NCI-H345 (cell line): ENCODE data around the gene KCP.

Experiments
- DNase-seq: peaks from one replicate; lab custom pipeline; 2025; lab: John Stamatoyannopoulos, UW

KCP gene

GRCh38 chr7:128887169-128888038 is 23.1 kb downstream of the KCP start:
- no peak for DNase-seq

DNA sequence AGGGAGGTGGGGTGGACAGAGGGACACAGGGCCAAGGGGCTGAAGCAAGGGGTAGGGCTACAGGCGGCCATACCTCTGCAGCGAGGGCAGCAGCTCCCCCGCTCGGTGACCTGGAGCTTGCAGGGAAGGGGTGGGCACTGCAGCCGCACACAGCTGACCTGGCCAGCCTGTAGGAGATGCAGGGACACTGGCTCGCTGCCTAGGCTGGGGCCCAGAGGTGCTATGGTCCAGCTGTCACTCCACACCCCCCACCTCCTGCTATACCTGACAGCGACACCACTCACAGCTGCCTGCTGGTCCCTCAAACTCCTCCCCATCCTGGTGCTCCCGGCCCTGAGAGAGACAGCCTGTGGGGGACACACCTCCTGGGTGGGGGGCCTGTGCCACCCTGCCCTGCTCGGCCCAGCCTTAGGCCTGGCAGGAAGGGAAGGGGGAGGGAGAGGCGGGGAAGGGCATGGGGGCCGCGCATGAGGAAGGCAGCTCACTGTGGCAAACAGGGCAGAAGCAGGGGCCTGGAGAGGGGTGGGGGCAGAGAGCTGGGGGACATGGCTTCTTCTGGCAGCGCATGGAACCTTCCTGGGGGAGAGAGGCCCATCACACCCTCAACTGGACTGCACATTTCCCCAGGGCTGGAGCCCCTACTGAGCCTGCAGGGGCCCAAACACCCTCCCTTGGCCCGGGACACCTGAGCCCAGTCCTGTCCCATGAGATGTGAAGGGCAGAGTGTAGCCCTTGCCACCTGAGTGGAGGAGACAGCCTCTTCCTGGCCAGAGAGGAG is 23.9 kb downstream of the KCP start:
- DNase-seq: no peak

DNA sequence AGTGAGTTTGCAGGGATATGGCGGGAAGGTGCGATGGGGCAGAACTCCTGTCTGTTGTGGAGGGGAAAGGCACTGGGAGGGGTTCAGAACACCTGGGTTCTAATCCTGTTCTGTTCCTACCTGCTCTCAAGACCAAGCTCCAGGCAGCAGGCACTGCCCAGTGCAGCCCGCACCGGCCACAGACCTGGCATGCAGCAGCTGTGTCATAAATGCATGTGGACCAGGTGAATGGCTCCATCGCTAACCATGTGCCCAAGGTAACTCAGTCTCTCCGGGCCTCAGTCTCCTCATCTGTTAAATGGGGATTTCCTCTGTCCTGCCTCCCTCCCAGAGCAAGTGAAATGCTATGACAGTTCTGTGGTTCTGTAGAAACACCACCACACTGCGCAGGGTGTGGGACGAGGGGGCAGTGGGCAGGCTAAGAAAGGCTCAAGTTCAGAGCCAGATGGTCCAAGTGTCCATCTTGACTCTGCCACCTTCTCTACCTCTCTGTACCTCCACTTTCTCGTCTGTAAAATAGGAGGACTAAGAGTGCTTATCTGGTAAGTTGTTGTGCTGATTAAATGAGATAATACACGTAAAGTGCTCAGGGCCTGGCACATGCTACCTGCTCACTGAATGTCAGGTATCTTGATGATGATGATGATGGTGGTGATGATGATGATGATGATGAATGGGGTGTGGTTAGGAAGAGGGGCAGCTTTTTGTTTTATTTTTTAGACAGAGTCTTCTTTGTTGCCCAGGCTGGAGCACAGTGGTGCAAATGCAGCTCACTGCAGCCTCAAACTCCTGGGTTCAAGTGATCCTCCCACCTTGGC is 24.9 kb downstream of the KCP start:
- DNase-seq: no peak

GRCh38 chr7:128884561-128885369 is 25.7 kb downstream of the KCP start:
- DNase-seq: no peak

DNA sequence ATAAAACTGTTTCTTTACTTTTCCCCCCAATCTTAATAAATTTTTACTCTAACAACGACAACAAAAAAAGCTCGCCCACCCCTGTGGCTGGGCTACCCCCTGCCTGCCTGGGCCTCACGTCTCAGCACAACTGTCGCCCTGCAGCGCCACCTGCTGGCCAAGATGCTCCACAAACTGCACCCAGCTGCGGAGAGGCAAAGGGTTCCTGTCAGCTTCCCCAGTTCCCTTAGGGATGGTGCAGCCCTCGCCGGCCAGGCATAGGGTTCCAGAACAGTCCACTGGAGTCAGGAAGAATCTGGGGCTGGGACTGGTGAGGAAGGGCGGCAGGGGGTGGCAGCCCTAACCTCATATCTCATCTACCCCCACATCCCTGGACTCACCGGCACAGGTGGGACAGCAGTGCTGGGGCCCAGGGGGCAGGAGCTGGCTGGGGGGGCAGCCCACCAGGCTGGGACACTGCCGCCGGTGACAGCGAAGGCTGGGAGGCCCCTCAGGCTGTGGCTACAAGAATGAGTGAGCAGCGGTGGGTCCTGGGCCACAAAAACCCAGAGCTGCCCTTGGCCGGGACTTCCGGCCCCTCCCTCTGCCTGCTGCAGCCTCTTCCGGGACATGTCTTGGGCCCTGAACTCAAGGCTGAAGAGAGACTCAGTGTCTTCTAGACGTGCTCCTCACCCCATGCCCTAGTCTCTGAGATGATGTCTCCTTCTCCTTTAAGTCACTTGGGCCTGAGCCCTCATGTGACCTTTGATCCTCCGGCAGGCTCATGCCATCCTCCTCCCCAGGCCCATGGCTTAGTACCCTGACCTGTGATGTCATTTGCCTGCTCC is 26.7 kb downstream of the KCP start:
- peak; percentile 75 for DNase-seq

DNA sequence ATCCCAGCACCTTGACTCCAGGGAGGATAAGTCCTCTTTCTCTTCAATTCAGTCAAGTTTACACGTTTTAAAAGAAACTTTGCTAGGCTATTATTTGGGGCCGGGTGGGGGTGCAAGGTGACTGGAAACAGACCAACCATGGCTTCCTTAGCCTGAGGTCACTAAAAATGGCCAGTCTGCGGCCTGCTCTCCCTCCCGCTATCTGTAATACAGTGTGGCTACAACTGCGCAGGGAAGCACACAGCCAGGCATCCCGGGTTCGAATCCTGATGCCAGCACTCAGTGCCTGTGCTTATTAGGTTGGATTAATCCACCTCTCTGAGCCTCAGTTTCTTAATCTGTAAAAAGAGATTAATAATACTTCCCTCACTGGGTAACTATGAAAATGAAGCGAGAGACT is 28.4 kb downstream of the KCP start:
- DNase-seq: no peak

DNA sequence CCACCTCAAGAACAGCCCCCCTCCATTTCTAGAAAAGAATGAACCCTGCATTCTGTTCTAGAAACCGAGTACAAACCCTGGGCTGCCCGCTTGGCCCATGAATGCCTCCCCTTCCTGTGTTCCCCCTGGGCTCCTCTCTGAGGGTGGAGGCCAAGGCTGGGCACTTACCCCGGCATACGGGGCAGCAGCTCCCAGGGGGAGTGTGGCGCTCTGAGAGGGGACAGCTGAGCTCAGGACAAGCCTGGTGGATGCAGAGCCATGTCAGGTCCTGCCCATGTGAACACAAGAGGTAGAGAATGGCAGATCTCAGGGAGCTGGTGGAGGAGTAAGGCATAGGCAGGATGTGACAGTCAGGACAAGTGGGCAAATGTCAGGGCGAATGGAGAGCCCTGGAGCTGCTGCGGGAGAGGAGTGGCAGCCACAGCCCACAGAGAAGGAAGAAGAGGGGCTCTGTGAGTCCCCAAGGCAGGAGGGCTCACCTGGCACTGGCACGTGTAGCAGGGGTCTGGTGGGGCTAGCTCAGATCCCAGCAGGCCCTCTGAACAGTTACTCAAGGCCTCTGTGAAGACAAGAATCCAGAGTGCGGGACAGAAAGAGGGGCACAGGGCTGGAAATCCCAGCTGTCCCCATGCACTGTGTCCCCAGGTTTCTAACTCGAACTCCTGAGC is 28.9 kb downstream of the KCP start:
- no peak for DNase-seq

GRCh38 chr7:128880791-128881457 is 29.6 kb downstream of the KCP start:
- DNase-seq: no peak

DNA sequence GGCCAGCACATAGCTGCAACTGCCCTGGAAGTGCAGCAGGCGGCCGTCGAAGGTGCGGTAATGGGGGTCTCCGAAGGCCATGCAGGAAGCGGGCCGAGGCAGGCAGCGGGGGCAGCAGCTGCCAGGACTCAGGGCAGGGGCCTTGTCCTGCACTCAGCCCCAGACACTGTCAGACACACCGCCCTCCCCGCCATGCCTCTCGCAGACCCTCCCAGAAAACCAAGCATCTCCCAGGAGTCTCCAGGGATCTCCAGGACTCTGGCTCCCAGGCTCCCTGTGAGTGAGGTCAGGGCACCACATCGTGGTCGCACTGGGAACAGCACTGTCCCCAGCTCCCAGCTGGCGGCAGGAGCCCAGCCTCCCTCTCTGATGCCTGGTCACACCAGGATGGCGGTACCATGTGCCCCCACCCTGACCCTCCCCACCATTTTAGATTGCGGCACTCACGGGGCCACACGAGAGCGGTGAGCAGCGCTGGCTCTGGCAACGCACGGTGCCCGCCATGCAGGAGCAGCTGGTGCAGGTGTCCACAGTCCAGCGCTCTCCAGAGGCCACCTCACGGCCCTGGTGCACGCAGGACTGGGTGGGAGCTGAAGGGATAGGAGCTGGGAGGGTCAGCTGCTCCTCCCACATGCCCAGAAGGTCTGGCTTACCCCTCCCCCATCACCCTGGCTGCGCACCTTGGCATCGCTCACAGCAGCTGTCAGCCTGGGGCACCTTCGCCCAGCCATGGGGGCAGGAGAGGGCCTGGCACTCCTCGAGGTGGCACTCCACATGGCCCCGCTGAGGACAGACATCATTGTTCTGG is 30.4 kb downstream of the KCP start:
- peak; percentile 58 for DNase-seq

DNA sequence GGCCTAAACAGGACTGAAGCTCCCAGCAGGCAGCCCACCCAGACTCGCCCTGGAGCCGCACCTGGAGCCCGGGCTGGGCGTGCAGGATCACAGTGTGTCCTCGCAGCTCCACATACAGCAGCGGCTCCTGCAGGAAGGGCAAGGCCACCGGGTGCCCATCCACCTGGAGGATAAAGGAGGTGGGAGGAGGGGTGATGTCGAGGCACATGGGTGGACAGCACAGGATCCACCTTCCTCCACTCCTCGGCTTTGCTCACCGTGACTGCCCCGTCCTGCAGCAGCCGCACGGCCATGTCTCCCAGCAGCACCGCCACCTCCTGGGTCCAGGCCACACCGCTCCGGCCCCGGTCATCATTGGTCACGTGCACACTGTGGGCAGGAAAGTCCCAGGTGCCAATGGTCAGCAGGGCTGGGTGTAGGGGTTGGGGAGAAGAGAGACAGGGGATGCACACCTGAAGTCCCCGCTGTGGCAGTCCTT is 31.0 kb downstream of the KCP start:
- no peak for DNase-seq

DNA sequence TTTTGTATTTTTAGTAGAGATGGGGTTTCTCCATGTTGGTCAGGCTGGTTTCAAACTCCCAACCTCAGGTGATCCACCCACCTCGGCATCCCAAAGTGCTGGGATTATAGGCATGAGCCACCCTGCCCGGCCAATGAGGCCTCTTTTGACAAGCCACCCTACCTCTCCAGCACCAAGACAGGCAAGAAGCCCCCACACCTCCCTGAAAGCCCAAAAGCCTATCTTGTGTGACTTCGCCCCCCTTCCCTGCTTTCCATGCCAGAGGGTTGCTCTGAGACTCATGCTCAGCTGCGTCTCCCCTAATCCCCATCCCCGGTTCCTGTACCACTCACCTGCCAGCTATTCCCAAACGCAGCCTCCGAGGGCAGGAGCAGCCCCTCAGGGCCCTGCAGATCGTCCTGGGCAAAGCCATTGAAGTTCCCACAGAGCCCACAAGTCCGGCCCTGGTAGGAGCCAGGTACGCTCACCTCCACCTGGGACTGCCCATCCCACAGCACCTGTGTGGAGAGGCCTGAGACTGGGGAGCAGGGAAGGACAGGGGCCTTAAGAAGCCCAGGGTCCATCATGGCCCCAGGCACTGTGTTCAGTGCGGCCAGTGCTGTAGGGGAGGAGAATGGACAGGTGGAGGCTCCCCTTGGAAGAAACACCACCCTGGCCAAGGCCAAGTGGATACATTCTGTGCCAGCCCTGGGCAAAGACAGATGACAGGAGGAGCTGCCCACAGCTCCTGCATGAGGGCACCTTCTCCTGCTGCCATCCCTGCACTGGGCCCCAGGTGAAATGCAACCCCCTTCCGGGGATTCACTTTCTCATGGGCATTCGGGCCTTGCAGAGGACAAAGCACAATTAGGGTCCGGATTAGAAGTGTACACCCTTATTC is 32.0 kb downstream of the KCP start:
- no peak for DNase-seq

- DNase-seq: no peak
Observed at GRCh38 chr7:128877756-128878120, 32.8 kb downstream of the KCP start.

GRCh38 chr7:128876978-128877755 is 33.3 kb downstream of the KCP start:
- DNase-seq: no peak

- no peak for DNase-seq
Observed at GRCh38 chr7:128876586-128876977, 33.9 kb downstream of the KCP start.

GRCh38 chr7:128876127-128876526 is 34.4 kb downstream of the KCP start:
- no peak for DNase-seq

DNA sequence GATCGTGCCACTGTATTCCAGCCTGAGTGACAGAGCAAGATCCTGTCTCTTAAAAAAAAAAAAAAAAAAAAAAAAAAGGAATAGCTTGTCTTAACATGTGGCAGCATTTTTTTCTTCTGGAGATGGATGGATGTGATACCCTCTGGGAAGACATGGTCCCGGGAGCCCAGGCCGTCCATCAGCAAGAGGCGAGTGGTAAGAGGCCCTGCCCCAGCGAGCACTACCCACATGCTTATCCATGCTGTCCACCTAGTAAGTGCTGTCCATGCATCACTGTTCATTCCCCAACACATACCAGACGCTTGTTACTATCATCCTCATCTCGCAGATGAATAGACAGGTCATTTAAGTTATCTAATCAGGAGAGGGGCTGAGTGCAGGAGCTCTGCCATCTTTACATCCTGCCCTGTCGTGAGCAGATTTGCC is 35.0 kb downstream of the KCP start:
- DNase-seq: no peak
